GM18499 (cell line): ENCODE measurements around the gene IKZF2.

Source experiments
- ATAC-seq: cut with Tn5 transposase; IDR thresholded peaks from one replicate; pipeline ENCODE4 v1.9.1; 2021; ENCODE audit warnings: moderate number of reproducible peaks; ENCODE audit not compliant: insufficient read depth, unreplicated experiment

Gene IKZF2

DNA sequence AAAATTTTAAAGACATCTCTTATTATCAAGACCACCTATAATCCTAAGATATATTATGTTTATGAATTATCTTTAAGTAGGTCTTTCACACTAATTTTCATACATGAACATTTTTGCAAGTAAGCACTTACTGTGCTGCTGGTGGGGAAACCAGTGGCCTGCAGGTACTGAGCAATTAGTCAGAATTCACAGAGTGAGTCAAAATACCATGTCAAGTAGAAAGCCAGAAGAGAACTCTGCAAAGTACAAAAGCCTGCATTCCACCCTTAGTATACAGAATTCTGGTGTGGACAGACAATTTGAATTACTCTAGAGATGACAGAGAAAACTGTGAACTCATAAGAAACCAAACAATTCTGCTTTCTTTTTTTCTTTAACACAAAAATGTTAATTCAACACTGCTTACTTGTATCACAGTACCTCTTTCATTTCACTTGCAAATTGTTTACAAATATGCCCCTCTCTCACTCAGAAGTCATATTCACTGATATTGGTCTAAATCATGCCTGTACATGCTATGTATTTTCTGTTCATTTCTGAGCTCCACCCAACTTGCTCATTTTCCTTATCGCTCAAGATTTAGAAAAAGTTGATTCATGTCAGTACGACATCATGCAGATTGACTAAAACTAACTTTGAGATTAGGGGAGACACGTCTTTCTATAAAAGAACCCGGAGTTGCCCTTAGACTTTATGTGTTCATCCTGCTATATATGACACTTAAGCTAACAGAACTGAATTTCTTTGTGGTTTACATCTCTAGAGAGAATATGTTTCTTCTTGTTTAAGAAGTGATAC, 182.9 kb downstream of the IKZF2 start:
- ATAC-seq = no peak

DNA sequence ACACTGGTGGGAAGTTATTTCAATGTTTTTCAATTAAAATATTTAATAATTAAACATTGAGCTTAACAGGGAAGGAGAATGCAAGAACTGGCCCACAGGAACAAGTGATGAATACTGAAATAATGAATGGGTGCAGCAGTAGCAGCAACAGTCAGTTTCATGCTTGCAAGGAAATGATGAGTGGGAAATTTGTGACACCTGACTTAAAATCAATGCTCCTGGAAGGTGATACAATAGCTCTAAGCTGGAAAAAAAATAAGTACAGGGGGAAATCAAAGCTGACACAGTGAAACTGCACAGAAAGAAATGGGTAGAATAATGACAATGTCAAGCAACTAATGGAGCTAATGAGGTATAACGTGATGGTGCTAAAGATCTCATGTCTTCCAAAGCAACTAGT, 184.5 kb downstream of the IKZF2 start:
- ATAC-seq = no peak

DNA sequence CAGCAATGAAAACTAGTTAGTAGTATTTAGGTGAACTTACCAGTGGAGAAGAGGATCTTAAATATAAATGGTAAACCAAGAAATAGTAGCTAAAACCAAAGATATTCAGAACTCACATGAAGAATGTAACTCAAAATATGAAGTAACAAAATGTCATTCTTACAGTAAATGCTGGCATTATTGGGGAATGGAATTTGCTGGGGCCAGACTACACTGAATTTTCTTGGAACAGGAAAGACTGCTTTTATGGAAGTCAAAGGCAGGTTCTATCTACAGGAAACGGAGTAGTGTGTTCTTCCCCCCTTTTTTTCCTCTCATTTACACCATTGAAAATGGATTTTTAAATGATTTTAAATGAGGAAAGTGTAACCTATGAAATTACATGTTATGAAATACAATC, 188.7 kb downstream of the IKZF2 start:
- no peak for ATAC-seq

DNA sequence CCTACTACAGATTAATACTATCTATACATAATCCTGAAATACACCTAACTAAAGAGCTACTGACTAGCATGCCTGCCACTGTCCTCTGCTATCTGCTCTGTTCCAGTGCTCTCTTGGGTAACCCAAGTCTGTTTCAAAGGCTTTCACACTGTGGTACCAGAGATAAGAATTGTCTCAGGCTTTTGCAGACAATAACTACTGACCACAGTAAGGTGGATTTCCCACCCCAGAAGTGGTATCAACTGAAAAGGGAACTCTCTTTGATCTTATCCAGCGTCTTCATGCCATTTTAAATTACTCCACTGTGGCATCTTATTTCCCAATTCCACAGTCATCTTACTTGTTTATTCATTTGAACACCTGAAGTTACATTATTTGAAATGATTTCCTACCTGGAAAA, 190.2 kb downstream of the IKZF2 start:
- ATAC-seq = no peak

DNA sequence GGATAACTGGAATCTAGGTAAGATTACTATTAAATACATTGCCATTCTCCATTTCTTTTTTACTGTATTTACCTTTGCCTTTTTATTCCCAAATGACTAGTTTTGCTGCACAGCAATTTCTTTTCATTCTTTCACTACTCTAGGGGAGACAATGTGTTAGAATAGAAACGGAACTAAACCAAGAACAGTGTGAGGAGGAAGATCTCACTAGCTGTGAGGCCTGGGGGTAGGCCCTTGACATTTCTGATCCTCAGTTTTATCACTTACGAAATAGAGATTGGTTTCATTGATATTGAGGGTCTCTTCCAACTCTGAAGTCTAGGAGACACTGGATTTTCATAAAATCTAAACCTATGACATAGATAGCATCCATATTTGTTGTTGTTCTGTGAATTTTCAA, 191.1 kb downstream of the IKZF2 start:
- no peak for ATAC-seq

DNA sequence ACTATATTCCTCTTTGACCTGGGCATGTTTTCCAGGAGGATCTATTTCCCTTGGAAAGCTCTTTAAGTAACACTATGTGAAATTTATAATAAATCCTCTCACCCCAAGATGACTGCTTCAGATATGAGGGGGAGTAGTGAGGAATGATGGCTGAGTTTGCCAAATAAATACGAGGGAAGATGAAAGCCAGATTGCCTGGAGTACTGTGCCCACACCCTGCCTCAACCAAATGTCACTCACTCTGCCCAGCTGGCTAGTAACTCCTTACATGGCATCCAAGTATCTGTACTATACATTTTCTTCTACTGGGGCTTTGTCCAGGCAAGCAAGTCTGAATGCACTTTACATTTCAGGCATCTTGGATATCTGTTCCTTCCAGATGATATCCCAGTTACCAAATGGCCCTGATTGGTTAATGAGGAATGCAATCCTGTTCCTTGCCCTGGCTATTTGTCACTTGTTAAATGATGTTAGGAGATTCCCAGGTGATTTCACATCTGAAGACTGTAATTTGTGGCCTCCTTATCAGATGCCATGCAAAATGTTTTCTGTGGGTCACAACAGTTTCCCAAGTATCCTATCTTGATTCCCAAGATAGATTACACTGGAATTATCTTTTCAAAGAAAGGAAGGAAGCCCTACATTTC, 191.8 kb downstream of the IKZF2 start:
- no peak for ATAC-seq

DNA sequence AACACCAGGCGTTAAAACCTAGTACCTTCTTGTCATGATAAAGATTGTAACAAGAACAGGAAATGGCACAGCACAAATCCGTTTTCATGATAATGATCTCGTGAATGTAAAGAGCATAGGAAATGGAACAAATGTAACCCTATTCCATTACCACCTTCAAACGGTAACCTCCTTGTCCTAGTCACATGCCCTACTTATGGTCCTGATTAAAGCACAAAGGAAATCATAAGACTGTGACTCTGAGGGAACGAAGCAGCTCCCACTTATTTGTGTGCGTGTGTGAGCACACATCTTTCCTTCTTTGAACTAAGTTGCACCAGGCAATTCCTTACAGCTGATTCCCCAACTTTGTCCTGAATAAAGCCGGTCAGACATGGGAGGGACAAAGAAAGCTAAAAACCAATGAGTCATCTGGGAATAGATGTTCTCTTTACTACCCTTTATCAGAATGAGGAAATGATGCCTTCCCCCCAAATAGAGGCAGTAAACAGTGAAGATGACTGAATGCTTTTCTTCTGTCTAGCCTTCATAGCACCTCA, 192.6 kb downstream of the IKZF2 start:
- no peak for ATAC-seq

DNA sequence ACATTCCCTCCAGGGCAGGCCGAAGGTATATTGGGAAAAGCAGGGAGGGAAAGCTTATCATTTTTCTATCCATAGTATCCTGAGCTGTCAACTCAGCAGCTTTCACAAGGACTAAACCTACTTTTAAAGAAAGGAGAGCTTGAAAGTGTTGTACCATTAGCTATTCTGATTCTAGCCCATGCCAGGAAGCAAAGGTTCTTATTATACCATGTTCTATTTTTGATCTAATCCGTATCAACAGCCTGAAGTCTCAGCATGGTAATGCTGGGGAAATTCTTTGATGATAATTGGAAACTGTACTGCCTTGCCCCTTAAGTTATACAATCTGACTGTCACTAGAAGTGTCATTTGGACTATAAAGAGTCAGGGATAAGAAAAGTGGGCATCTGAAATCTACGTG, 193.3 kb downstream of the IKZF2 start:
- ATAC-seq = no peak

DNA sequence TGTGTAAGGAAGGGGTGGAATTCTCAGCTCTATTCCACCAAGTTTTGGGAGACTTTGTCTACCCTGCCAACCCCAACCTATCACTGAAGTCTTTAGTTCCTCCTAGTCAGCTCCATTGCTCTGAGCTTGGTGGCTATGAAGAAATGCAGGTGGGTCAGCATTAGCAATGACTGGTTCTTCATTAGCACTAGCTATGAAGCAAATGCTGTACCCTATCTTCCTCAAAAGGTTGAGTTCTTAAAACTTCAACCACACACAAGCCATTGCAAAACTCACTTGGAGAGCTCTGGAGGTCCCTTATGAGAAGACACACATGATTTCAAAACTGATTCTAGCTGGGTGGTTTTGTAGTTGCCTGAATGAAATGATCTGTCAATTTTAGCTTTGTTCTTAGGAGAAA, 193.8 kb downstream of the IKZF2 start:
- ATAC-seq = no peak

DNA sequence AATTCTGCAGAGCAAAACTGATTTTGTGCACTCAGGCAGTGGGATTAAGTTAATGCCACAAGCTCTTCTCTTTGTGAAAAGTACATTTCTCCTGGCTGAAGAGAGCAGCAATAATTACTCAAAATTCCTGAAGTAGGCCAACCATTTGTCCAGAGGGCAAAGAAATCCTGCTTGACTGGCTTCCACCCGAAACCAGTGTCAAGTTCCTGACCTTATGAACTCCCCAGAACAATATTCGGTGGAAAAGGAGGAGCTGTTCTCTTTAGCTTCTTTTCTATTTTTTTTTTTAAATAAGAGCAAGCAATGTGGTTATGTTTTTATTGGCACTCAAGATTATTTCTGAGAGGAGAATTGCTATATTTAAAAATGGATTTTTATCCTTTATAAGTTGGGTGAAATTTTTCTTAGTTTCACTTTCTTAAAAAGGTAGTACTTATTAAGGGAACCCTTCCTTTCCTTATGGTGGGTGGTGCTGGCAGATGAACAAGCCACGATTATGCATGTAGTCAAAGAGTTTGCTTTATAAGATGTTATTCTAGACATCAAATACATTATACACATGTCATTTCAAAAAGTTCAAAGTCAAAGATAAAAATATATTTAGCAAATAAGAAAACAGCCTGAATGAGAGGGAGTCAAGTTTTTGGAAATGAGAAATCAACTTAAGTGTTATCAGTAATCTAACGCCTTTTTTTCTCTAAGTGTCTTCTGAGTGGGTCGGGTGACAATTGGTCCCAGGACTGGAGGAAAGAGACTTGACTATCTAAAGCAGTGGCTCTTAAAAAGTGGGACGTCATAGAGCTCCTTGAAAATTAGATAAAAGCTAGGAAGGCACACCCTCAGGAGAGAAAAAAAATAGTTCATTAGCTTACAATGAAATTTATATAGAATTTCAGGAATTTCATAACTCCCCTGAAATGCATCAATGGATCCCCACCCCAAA, 194.5 kb downstream of the IKZF2 start:
- no peak for ATAC-seq

DNA sequence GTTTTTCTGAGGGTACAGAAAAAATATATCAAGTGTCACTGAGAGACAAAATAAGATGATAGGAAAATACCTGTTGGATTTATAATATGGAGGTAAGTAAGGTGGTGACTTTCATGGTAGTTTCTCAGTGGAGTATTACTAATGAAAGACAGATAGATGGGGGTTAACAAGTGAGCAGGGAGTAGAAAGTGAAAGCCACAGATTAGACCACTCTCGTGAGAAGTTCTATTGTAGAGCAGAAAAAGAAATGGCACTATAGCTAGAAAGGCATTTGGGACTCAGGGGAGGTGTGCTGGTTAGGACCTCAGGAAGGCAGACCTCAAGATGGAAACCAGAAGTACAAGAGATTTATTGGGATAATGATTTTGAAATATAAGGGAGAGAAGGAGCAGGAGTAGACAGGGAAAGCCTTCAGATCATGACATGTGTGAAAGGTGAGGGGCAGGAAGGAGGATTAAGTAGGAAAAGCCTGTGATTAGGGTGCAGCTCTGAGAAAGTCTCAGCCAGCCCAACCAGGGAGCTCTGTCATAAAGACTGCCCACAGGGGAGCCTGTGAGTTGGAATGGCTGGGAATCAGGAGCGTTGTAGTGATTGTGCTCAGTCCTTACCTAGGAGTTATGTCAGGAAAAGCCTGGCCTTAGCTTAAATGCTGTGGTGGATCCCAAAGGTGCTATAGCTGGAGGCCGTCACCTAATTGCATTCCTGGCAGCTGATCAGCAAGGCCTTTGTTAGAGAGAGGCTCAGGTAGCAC, 198.1 kb downstream of the IKZF2 start:
- ATAC-seq = peak; percentile 92

DNA sequence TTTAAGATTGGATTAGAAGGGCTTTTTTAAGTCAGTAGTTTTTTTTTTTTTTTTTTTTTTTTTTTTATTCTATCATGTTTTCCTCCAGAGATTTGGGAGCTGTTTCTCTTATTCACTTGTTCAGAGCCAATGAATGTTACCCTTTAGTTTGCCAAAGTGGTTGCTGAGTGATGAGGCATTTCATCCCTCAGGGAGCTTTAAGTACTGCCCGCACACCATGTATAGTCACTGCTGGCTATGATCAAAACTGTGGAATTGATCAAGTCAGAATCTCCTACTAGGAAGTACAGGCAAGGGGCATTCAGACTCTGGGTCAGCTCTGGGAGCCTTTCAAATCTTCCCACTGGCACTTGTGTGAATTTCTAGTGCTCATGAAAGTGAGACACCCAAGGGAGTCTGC, 201.6 kb downstream of the IKZF2 start:
- no peak for ATAC-seq
